Measurements from ENCODE around the gene GRIK4. TPM values are rescaled to one million over a fixed set of nuclear protein-coding genes. Genes with fewer than 3 reads are reported as not detected.

The GRIK4 gene
- total and polyA plus RNA-seq, 8 donors, result 0.02 TPM; not detected in 7

DNA sequence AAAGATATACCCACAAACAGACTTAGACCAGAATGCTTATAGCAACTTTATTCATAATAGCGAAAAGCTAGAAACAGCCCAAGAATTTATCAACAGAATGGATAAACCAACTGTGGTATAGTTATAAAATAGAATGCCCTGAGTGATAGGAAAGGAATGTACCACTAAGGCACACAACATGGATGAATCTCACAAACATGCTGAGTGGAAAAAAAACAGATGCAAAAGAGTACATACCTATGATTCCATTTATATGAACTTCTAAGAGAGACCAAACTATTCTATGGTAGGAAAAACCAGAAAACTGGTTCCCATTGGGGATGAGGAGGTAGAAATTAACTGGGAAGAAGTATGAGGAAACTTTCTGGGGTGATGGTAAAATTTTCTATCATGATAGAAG lies 40.4 kb upstream of the GRIK4 start:
- Histone ChIP-seq H3K9me3 (no peaks in the 10 kb centered on the region), H3K27ac (no peak overlapping the region), H3K36me3 (peaks cover 0 to 40% (median 5%) of the 10 kb centered on the region in 3 donors), H3K27me3 (no peaks in the 10 kb centered on the region), H3K4me1 (no peaks in the 10 kb centered on the region), H3K4me3 (no peak overlapping the region)
- TF ChIP-seq, protein P1, sequence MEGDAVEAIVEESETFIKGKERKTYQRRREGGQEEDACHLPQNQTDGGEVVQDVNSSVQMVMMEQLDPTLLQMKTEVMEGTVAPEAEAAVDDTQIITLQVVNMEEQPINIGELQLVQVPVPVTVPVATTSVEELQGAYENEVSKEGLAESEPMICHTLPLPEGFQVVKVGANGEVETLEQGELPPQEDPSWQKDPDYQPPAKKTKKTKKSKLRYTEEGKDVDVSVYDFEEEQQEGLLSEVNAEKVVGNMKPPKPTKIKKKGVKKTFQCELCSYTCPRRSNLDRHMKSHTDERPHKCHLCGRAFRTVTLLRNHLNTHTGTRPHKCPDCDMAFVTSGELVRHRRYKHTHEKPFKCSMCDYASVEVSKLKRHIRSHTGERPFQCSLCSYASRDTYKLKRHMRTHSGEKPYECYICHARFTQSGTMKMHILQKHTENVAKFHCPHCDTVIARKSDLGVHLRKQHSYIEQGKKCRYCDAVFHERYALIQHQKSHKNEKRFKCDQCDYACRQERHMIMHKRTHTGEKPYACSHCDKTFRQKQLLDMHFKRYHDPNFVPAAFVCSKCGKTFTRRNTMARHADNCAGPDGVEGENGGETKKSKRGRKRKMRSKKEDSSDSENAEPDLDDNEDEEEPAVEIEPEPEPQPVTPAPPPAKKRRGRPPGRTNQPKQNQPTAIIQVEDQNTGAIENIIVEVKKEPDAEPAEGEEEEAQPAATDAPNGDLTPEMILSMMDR (IDR thresholded peaks at IDR 0.05), result no peak
- WGBS, 2 donors, result 93 to 98% methylated on average over 1 of the region's 1 CpG
- intact Hi-C loops (cut with DNase I), result no loop called here
- DNase-seq, result no peak
- ATAC-seq, result no peak
- FAIRE-seq, result no peak

DNA sequence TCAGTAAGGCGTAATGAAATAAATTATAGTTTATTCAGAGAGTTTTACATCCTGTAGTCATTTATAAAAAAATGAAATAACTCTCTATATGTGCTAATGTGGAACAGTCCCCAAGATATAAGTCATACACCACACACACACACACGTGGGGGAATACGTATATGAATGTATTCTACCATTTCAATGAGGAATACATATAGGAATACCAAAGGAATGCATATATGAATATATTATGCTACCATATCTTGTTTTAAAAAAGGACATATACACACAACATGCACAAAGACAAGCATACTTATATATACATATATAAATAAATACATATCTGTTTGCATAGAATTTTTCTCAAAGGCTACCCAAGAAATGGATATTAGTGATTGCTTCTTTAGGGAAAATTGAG lies 39.6 kb upstream of the GRIK4 start:
- WGBS, 2 donors, result 92 to 96% methylated on average over 3 of the region's 3 CpGs
- ATAC-seq (no peak), FAIRE-seq (no peak)

DNA sequence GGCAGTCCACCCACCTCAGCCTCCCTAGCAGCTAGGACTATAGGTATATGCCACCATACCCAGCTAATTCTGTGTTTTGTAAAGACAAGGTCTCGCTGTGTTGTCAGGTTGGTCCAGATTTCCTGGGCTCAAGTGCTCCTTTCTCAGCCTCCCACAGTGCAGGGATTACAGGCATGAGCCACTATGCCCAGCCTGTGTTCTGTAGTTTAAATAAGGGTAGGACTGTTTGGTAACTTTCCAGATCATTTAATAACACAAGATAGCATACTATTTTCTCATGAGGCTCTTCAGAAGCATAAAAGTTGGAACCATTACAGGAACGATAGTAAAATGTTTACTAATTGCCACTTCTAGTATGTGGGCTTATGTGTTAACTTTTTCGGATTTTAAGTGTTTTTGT lies 38.0 kb upstream of the GRIK4 start:
- no peaks in the 10 kb centered on the region for H3K27me3 ChIP-seq
- FAIRE-seq, result no peak
- H3K4me3 ChIP-seq, result no peak overlapping the region
- intact Hi-C loops (cut with DNase I), result no loop called here
- TF ChIP-seq, protein P1 (IDR thresholded peaks at IDR 0.05), result no peak
- WGBS, 2 donors, result 86 to 91% methylated on average over 3 of the region's 3 CpGs
- DNase-seq, result no peak
- H3K9me3 ChIP-seq, result no peaks in the 10 kb centered on the region
- no peak overlapping the region for H3K27ac ChIP-seq
- peaks cover 2 to 45% (median 5%) of the 10 kb centered on the region in 3 donors for H3K36me3 ChIP-seq
- ATAC-seq, result no peak
- no peaks in the 10 kb centered on the region for H3K4me1 ChIP-seq

More for the DNA sequence above, 39.6 kb upstream of the GRIK4 start:
- H3K27ac ChIP-seq, result no peak overlapping the region
- H3K9me3 ChIP-seq, result no peaks in the 10 kb centered on the region
- H3K4me3 ChIP-seq, result no peak overlapping the region
- H3K36me3 ChIP-seq, result peaks cover 0 to 44% (median 5%) of the 10 kb centered on the region in 3 donors
- TF ChIP-seq, protein P1 (IDR thresholded peaks at IDR 0.05), result no peak
- H3K27me3 ChIP-seq, result no peaks in the 10 kb centered on the region
- H3K4me1 ChIP-seq, result no peaks in the 10 kb centered on the region
- intact Hi-C loops (cut with DNase I), result no loop called here
- no peak for DNase-seq

DNA sequence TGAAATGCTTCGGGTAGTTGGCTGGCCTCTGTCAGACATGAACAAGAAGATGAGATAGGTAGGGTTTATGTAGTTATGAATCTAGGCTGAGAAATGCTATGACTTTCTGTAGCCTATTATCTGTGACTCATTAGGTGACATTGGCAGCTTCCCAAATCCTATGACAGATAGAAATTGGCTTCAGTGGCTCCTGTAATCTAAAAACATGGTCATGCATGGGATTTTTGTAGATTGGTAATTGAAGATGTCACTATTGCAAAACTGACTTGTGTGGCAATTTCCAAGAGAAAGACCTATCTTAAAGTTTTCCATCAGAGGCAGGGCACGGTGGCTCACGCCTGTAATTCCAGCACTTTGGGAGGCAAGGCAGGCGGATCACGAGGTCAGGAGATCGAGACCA lies 29.4 kb upstream of the GRIK4 start:
- DNase-seq, result no peak
- Histone ChIP-seq H3K4me3 (no peak overlapping the region), H3K36me3 (peaks cover 3 to 49% (median 4%) of the 10 kb centered on the region in 3 donors), H3K4me1 (no peaks in the 10 kb centered on the region), H3K27ac (no peak overlapping the region), H3K9me3 (no peaks in the 10 kb centered on the region), H3K27me3 (no peaks in the 10 kb centered on the region)
- intact Hi-C loops (cut with DNase I), result no loop called here
- WGBS, 2 donors, result 89 to 95% methylated on average over 6 of the region's 6 CpGs
- TF ChIP-seq, protein P1 (IDR thresholded peaks at IDR 0.05), result no peak
- FAIRE-seq, result no peak
- ATAC-seq, result peak in 3 of 4 donors; percentile 44 to 73 (median 55)

DNA sequence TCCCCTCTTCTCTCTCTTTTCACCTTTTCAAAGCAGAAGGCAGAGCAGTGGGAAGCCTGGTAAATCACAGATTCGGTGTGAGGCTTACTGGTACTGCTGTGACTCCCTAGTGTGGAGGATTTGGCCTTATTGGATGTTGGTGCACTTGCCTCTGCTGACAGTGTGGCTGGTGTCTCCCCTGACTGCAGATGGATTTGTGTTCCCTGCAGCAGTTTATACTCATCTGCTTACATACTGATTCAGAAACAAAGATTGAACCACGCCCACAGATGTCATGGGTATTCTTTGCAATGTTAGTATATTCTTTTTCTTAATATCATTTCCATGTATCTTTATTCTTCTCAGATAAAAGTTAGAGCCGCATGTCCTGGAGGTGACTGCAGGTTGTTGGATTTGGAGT lies 26.8 kb upstream of the GRIK4 start:
- Histone ChIP-seq H3K4me3 (no peak overlapping the region), H3K9me3 (no peaks in the 10 kb centered on the region), H3K4me1 (no peaks in the 10 kb centered on the region), H3K36me3 (peaks cover 0 to 38% (median 4%) of the 10 kb centered on the region in 3 donors), H3K27ac (no peak overlapping the region), H3K27me3 (no peaks in the 10 kb centered on the region)
- FAIRE-seq (no peak), DNase-seq (no peak), ATAC-seq (no peak)
- WGBS, 2 donors, result 62 to 87% methylated on average over 3 of the region's 3 CpGs
- intact Hi-C loops (cut with DNase I), result no loop called here
- TF ChIP-seq, protein P1 (IDR thresholded peaks at IDR 0.05), result no peak

Measured in pancreas (tissue), 10 donors.